GM21367 (cell line): ENCODE data around the gene CSTPP1.
"Not testable (repeated sequence)": the region's sequence is repeated elsewhere in the genome, so short reads cannot be mapped to it uniquely, and the experiment has no call there.

ENCODE experiments used
- ATAC-seq: cut with Tn5 transposase; IDR thresholded peaks from one replicate; pipeline ENCODE4 v1.9.1; 2021; ENCODE audit not compliant: unreplicated experiment

Gene CSTPP1

DNA sequence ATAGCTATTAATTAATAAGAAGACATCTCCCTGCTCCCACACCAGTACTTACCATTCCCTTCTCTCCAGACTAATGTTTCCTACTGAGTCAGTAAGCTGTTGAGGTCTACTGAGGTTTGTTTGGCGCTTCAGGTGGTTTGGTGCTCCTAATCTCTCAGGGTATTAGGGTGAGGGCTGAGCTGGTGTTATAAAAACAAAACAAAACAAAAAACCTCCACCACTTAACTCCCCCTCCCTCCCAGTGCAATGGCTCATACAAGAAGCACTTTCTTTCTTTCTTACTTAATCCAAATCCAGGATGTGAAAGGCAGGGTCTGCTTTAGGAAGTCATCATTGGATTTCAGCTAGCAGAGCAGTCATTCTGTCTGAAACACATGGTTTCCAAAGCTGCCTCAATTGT lies 15.3 kb downstream of the CSTPP1 start:
- ATAC-seq, result no peak

DNA sequence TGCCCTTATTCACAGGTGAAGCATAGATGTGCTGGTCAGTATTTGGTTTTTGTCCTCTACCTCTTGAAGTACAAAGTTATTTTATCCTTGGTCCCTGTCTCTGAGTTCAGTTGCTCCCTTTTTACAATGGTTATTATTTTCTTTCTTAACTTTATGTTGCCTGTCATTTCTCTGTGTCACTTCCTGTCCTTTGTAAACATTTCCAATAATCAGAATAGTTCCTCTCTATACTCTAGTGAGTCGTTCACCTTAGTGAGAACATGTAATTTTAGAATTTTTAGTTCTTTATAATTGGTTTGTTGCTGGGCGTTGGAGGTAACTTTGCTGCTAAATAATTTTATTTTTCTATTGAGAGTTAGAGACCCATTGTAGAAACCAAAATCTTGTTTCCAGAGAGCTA lies 16.0 kb downstream of the CSTPP1 start:
- ATAC-seq, result no peak

DNA sequence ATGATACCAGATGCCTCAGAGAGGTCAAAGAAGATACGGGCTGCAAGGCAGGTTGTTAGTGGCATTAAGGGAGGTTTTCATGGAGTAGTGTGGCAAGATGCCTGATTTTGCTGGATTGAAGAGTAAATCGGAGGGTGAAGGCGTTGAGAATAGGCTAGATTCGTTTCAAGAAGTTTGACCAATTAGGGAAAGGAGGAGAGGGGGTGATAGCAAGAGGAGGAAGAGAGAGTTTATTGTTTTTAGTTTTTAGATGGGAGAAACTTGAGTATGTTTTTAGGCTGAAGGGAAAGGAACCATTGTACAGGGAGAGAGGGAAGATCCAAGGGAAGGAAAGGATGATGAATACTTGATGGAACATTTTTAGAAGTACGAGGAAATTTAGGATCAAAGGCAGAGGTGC lies 16.5 kb downstream of the CSTPP1 start:
- no peak for ATAC-seq

DNA sequence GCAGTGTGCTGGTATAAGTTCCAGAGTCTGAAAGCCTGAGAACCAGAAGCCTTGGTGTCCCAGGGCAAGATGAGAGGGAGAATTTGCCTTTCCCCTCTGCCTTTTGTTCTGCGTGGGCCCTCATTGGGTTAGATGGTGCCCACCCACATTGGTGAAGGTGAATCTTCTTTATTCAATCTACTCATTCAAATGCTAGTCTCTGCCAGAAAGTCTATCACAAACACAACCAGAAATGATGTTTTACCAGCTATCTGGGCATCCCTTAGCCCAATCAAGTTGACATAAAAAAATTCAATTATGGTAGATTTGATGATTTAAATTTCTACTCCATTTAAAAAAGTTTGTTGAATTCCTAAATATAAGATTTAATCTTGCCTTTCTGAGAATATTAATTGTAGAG lies 22.2 kb downstream of the CSTPP1 start:
- no peak for ATAC-seq

DNA sequence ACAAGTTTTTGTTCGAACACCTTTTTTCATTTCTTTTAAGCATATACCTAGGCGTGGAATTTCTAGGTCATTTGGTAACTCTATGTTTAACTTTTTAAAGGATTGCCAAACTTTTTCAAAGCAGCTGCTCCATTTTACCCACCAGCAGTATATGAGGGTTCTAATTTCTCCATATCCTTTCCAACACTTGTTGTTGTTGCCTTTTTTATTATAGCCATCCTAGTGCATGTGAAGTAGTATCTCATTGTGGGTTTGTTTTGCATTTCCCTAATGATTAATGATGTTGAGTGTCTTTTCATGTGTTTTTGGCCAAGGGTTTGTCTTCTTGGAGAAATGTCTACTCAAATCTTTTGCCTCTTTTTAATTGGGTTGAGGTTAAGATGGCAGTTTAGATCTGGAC lies 24.5 kb downstream of the CSTPP1 start:
- no peak for ATAC-seq

DNA sequence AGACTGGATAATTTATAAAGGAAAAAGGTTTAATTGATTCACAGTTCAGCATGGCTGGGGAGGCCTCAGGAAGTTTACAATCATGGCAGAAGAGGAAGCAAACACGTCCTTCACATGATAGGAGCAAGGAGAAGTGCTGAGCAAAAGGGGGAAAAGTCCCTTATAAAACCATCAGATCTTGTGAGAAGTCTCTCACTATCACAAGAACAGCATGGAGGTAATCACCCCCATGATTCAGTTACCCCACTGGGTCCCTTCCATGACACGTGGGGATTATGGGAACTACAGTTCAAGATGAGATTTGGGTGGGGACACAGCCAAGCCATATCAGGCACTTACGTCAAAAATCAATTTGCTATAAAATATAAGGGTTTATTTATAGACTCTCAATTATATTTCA lies 25.3 kb downstream of the CSTPP1 start:
- not testable (repeated sequence) for ATAC-seq

DNA sequence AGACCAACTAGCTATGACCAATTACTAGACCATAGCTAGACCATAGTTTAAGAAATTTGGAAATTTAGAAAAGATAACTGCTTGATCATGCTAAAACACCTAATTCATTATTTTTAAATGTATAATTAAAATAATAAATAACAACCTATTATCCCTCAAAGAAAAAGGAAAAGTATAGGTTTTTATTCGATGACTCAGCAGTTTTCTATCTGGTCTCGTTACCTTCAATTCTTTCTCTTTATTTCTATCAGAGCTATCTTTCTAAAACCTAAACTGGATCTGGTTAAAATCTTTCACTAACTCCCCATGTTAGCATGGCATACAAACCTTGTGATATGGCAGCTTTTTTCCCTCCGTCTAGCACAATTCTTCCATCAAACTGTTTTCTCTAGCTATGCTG lies 27.3 kb downstream of the CSTPP1 start:
- ATAC-seq, result no peak

DNA sequence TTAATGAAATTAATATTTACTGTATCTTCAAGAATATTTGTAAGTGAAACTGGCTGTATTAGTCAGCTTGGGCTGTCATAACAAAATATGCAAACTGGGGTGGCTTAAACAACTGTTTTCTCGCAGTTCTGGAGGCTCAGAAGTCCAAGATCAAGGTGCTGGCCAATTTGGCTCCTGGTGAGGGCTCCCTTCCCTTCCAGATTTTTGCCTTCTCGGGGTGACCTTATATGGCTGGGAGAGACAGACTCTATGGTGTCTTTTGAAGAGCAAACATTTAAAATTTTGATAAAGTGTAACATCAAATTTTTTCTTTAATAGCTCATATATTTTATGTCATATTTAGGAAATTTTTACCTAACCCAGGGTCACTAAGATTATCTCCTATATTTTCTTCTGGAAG lies 30.2 kb downstream of the CSTPP1 start:
- no peak for ATAC-seq

DNA sequence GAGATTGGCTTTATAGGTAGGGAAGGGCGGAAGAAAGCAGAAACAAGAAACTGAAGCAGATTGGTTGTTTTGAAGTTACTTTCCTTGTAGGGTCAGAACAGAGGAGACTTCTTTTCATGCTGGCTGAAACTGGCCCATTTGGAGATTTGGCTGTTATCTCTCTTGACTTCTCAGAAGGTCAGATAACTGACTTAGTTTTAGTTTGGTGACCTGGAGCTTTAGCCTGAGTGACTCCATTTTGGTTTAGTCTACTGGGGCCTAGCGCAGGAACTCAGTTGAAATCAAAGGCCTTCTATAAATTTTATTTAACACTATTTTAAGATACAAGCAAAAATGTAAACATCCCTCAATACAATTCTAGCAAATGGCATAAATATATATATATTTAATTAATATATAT lies 31.4 kb downstream of the CSTPP1 start:
- no peak for ATAC-seq

DNA sequence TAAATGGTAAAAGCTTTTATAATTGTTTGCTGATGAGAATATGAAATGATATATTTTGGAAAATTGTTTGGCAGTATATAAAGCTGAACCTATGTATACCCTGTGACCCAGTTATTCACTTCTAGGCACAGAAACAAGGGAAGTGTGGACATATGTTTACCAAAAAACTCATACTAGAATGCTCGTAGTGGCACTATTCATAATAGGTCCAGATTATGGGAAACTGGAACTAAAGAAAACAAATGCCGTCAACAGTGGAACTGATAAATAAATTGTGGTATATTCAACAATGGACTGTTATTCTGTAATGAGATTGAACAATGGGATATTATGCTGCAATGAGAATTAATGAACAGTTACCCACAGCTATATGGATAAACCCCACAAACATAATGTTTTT lies 32.8 kb downstream of the CSTPP1 start:
- no peak for ATAC-seq

DNA sequence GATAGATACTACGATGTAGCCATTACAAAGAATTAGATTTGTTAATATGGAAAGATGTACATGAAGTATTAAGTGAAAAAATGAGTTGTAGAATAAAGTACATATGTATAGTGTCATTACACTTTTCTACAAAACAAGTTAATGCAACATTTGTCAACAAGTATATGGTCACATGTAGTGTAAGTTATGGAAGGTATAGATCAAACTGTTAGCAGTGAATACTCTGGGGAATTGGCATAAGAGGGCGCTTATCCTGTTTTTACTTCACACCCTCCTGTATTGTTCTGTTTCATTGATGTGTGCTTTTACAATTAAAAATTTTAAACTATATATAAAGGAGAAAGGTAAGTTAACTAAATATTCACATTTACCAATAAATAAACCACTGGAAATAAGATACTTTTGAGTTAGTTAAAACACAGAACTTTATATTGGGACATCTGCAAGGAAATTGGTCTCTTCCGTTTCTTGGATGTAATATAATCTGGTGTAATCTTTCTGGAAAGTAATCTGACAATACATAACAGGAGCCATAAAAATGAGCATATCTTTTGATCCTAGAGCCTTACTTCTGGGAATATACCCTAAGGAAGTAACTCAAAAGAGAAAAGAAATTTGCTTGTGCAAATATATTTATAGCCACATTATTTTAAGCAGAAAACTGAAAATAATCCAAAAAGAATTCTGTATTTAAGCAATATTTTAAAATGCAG lies 34.5 kb downstream of the CSTPP1 start:
- ATAC-seq, result no peak

DNA sequence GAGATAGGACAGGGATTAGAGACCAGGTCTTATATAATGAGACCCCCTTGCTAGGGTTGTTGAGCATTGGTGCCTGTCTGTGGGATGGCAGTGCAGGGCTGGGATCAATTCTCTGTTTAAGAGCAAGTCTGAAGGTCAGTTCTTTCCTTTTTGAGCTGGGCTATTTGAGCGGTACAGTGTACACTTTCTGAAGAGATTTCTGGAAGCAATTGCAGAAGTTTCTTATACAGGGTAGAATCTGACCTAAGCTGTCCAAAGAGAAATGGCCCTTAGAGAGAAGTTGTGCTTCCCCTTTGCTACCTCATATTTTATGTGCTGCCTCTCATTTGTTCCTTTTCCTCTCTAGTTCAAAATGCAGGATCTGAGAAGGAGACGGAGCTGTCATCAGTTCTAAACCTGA lies 35.8 kb downstream of the CSTPP1 start:
- no peak for ATAC-seq

DNA sequence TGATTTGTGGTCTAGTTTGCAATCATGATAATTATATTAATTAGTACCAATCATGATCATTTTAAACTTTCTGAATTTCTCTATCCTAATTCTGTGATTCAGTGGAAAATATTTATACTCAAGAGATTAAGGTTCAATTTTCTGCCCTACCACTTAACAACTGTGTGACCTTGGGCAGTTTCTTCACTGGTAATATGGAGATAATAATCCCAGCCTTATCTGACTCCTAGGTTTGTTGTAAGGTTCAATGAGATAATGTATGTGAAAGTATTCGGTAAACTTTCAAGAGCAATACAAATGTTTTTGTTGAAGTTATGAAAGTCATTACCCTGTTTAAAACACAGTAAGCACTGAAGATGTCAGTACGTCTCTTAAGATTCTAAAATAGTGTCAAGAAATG lies 36.3 kb downstream of the CSTPP1 start:
- ATAC-seq, result no peak

DNA sequence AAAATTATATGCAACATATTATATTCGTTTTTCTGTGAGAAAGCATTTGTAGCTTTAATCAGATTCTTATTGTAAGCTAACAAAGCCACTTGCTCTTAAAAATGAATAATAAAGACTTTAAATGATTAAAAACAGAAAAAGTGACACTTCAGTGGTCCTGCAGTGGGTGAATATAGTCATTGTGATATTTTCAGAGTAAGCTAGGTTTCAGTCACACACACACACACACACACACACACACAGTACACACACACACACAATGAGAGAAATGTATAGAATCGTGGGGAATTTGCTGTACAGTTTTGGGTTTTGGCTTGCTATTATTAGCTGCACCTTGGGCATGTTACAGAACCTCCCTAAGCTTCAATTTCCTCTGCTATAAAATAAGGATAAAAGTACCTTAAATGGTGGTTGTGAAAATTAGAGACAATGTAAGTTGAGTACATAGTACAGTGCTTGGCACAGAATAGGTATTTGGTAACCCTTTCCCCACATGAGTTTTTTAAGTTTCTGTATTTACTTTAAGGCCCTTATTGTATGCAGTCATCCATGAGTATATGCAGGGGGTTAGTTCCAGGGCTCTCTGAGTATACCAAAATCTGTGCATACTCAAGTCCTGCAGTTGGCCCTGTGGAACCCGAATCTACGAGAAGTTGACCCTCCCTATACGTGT lies 39.8 kb downstream of the CSTPP1 start:
- ATAC-seq, result no peak

DNA sequence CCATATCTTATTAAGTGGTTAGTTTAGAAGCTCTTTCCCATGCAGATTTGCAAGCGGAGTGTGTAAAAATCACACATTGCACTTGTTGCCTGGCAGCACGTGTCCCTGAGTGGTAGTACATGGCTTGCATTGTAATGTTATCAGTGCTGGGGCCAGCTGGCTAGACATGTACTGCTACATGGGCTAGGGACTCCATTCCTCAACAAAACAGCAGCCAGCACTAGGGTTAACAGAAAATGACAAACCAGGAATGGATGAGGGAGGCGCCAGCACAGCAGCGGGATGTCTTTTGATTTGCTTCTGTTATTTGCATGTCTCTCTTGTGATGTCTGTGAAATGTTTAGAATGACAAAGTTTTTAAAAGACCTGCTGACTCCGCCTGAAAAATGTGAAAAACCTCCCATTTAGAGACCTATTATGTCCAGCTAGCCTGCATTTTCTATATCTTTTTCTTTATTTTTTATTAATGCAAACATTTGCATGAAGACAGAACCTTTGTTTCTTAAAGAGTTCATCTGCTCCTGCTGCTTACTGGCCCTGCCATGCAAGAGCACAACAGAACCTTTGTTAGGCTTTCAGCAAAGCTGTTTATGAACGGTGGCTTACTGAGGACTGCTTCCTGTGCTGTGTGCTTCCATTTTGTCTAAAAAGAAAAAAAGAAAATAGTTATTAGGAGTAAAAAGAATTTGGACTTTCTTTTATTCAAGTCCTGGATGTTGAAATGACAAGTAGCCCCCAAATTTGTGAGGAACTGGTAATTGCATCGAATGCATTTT lies 40.7 kb downstream of the CSTPP1 start:
- ATAC-seq, result no peak

DNA sequence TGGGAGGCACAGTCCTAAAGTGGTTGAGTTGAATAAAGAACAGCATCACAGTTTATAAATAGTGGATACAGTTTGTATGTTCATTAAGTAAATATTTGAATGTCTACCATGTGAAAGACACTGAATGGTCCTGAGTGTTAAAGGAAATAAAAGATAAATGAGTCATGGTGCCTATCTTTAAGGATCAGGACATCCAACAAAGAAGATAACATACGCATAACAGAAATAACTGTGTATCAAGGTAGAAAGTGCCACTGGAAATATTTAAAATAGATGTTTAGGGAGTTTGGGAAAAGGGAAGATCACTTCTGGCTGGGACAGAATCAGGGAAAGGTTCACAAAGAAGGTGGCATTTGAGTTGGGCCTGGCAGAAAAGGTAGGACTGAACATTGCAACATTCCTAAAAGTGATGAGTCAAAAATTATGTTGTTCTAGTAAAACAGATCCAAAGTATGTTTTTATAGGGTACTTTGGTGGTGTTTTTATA lies 41.5 kb downstream of the CSTPP1 start:
- no peak for ATAC-seq

DNA sequence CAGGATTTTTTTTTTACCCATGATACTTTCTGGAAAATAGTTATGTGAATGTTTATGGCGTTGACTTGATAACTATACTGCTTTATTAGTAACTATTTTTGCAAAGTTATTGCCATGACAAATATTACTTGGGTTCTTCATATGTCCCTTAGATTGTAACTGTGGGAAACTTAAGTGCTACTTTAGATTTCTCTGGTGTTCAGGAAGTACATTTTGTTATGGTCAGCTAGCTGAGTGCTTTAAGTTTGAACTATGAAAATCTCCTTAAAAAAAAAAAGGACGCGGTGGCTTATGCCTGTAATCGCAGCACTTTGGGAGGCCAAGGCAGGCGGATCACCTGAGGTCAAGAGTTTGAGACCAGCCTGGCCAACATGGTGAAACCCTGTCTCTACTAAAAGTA lies 42.8 kb downstream of the CSTPP1 start:
- no peak for ATAC-seq

DNA sequence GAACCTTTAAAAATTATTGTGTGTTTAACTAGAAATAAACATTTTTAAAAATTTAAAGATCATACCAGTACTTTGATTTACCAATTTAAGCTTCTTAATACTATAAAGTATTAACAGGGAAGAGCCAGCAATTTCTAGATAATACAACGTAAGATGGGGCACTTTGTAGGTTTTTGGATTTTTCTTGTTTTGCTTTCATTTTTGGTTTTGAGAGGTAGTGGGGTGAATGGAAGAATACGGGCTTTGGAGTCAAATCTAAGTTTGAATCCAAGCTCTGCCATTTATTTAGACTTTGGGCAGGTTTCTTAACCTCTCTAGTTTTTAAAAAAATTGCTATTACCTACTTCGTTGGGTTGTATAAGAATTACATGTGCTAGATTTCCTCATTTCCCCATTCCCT lies 44.9 kb downstream of the CSTPP1 start:
- ATAC-seq, result no peak

DNA sequence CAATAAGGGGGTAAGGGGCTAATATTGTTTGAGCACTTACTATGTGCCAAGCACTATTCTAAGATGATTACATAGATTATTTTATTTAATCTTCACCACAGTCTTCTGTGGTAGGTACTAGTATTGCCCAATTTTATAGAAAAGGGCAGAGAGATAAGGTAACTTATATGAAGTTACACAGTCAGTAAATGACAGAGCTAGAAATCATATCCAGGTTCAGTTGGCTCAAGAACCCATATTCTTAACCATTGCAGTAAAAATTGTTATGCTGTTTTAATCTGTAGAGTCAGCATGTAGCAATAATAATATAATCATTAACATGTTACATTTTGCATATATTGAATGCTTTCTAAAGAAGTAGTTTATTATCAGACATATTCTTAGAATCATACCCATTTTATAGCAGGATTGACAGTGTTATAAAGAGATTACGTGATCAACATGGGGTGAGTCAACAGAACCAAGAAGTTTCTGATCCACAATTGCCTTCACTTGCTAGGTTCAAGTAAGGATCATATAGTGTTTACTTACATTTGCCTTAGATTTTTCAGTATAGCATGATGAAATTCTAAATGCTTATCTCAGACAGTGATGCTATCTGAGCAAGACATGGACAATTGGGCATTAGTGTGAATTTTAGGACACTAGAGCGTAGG lies 46.4 kb downstream of the CSTPP1 start:
- ATAC-seq, result no peak

DNA sequence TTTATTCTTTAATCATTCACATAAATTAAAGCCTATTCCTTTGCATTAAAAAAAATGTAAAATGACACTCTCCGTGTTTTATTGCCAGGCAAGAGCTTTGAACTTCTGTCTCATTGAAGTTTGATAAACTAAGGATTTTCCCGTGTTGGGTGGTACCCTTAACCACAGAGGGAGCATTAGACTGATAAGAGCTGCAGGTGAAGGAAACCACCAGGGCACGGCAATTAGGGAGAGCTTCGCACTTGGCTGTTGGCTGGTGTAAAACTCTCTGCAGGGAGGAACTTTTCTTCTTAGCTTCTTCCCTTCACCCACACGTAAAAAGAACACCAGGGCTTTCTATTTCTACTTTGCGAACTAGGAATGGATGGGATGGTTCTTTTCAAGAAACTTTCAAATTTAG lies 47.0 kb downstream of the CSTPP1 start:
- no peak for ATAC-seq

DNA sequence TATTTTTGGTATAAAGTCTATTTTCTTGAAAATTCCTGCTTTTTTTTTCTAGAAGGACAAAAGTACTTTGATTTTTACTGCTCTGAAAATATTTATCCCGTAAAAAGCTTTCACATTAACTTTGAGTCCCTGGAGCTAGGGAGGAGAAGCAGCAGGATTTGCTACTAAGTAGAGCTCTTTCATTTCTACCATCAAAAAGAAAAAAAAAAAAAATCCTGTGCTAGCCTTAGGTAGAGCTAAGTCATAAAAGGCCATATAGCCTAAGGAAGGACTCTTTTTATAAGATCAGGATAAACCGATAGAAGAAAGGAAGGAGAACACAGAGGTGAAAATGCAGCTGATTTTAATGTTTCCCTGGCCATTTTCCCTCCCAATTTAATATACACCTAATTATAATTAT lies 48.0 kb downstream of the CSTPP1 start:
- ATAC-seq, result no peak

DNA sequence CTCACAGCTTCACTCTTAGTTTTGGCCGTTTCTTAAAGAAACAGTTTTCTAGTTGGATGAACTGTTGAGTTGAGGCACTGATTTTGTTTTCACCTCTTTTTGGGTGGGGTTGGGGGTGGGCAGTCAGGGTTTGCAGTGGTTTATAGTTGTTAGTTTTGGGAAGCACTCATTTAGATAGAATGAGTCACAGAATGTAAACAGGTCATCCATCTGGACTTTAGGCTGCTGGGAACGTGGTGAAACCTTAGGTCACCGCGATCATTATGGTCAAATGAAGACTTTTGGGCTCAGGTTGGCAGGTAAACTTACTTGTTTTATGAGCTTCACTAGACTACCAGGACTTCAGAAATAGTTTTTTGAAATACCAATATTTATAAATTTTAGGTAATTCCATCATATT lies 48.4 kb downstream of the CSTPP1 start:
- ATAC-seq, result no peak
